Stomach (tissue), 4 donors: ENCODE data around the gene PCBP3.

Experiments
- EP300 ChIP-seq: sonication (generic); formaldehyde crosslinking; IDR thresholded peaks from one replicate; pipeline ENCODE4 v1.6.1; 2017; ENCODE audit warnings: antibody characterized with exemption
- POLR2A ChIP-seq, 4 donors: fragments of 450-650 bp; IDR thresholded peaks; one replicate each; pipeline ENCODE4 v1.6.1; 2016; ENCODE audit warnings: antibody characterized with exemption in 4 of 4, control low read depth in 2 of 4, mild to moderate bottlenecking in 1 of 4, moderate library complexity in 1 of 4
- POLR2AphosphoS5 ChIP-seq, 3 donors: sonication (generic); formaldehyde crosslinking; IDR thresholded peaks; one replicate each; pipeline ENCODE4 v1.6.1; 2016; ENCODE audit warnings: antibody characterized with exemption in 3 of 3
- TF ChIP-seq, protein P1 (sequence below), 7 experiments: fragments of 450-650 bp in 4 of 7; fragments of 200-600 bp in 3 of 7; sonication (generic) in 3 of 7; IDR thresholded peaks; one replicate each; pipeline ENCODE4 v1.5.1; 2016 to 2019; ENCODE audit warnings: antibody characterized with exemption in 7 of 7, control low read depth in 2 of 7, mild to moderate bottlenecking in 1 of 7

- TF ChIP-seq, protein P1, sequence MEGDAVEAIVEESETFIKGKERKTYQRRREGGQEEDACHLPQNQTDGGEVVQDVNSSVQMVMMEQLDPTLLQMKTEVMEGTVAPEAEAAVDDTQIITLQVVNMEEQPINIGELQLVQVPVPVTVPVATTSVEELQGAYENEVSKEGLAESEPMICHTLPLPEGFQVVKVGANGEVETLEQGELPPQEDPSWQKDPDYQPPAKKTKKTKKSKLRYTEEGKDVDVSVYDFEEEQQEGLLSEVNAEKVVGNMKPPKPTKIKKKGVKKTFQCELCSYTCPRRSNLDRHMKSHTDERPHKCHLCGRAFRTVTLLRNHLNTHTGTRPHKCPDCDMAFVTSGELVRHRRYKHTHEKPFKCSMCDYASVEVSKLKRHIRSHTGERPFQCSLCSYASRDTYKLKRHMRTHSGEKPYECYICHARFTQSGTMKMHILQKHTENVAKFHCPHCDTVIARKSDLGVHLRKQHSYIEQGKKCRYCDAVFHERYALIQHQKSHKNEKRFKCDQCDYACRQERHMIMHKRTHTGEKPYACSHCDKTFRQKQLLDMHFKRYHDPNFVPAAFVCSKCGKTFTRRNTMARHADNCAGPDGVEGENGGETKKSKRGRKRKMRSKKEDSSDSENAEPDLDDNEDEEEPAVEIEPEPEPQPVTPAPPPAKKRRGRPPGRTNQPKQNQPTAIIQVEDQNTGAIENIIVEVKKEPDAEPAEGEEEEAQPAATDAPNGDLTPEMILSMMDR (IDR thresholded peaks at IDR 0.05), result no peak
- TF ChIP-seq POLR2A (IDR thresholded peaks at IDR 0.05) (no peak), POLR2AphosphoS5 (IDR thresholded peaks at IDR 0.05) (no peak), EP300 (no peak)
Measured at GRCh38 chr21:45898028-45898350, 254.5 kb downstream of the PCBP3 start.
